Central memory CD8-positive, alpha-beta T cell (primary cell): ENCODE measurements around the gene RAPGEF1.
"Not testable (repeated sequence)": the region's sequence is repeated elsewhere in the genome, so short reads cannot be mapped to it uniquely, and the experiment has no call there.

ENCODE experiments used
- ATAC-seq: fragments of 150-1000 bp; cut with Tn5 transposase; replicated peaks from 2 replicates; pipeline ENCODE4 v1.10.0; 2022; ENCODE audit warnings: mild to moderate bottlenecking, moderate FRiP score, moderate number of reproducible peaks; ENCODE audit not compliant: poor library complexity, severe bottlenecking; ENCODE audit errors: extremely low read depth
- DNase-seq, 2 donors: peaks; one replicate each; pipeline ENCODE4 v3.0.0; 2021; ENCODE audit warnings: low spot score in 2 of 2
- H3K27ac Mint-ChIP-seq: one replicate; pipeline ENCODE4 v1.8.0; 2022; ENCODE audit warnings: low read depth, mild to moderate bottlenecking, moderate library complexity, mixed read lengths
- H3K27me3 Mint-ChIP-seq: one replicate; pipeline ENCODE4 v1.8.0; 2022; ENCODE audit warnings: mixed read lengths
- H3K36me3 Mint-ChIP-seq: one replicate; pipeline ENCODE4 v1.8.0; 2022; ENCODE audit warnings: mild to moderate bottlenecking, moderate library complexity, mixed read lengths; ENCODE audit not compliant: insufficient read depth
- H3K4me1 Mint-ChIP-seq: one replicate; pipeline ENCODE4 v1.8.0; 2022; ENCODE audit warnings: mixed read lengths
- H3K4me3 Mint-ChIP-seq: one replicate; pipeline ENCODE4 v1.8.0; 2022; ENCODE audit warnings: mild to moderate bottlenecking, moderate library complexity, mixed read lengths
- H3K9me3 Mint-ChIP-seq: one replicate; pipeline ENCODE4 v1.8.0; 2022; ENCODE audit warnings: mixed read lengths

The RAPGEF1 gene

GRCh38 chr9:131697097-131697496, 42.8 kb downstream of the RAPGEF1 start:
- H3K9me3 Mint-ChIP-seq: no peaks in the 10 kb centered on the region
- H3K4me1 Mint-ChIP-seq: peaks cover 86% of the 10 kb centered on the region
- no peak overlapping the region for H3K27ac Mint-ChIP-seq
- no peak for DNase-seq
- no peak for ATAC-seq
- no peaks in the 10 kb centered on the region for H3K27me3 Mint-ChIP-seq
- H3K36me3 Mint-ChIP-seq: peaks cover 19% of the 10 kb centered on the region
- H3K4me3 Mint-ChIP-seq: no peak overlapping the region

GRCh38 chr9:131695836-131696460, 43.9 kb downstream of the RAPGEF1 start:
- no peak for DNase-seq
- ATAC-seq: no peak
- peaks cover 21% of the 10 kb centered on the region for H3K36me3 Mint-ChIP-seq
- H3K9me3 Mint-ChIP-seq: no peaks in the 10 kb centered on the region
- H3K27me3 Mint-ChIP-seq: no peaks in the 10 kb centered on the region
- H3K4me1 Mint-ChIP-seq: peaks cover 87% of the 10 kb centered on the region
- peak overlapping the region; percentile 49 for H3K27ac Mint-ChIP-seq
- H3K4me3 Mint-ChIP-seq: no peak overlapping the region

- Mint-ChIP-seq H3K9me3 (no peaks in the 10 kb centered on the region), H3K4me1 (peaks cover 91% of the 10 kb centered on the region), H3K27me3 (no peaks in the 10 kb centered on the region), H3K36me3 (peaks cover 21% of the 10 kb centered on the region), H3K27ac (no peak overlapping the region), H3K4me3 (no peak overlapping the region)
- DNase-seq (no peak), ATAC-seq (no peak)
These were observed 44.5 kb downstream of the RAPGEF1 start for GRCh38 chr9:131695366-131695765.

GRCh38 chr9:131693651-131694597, 46.0 kb downstream of the RAPGEF1 start:
- no peak for ATAC-seq
- no peak for DNase-seq
- Mint-ChIP-seq H3K4me3 (no peak overlapping the region), H3K36me3 (peaks cover 15% of the 10 kb centered on the region), H3K9me3 (no peaks in the 10 kb centered on the region), H3K27me3 (no peaks in the 10 kb centered on the region), H3K4me1 (peaks cover 88% of the 10 kb centered on the region), H3K27ac (peak overlapping the region; percentile 77)

- Mint-ChIP-seq H3K9me3 (no peaks in the 10 kb centered on the region), H3K4me1 (peaks cover 88% of the 10 kb centered on the region), H3K27me3 (no peaks in the 10 kb centered on the region), H3K27ac (no peak overlapping the region), H3K4me3 (no peak overlapping the region), H3K36me3 (peaks cover 15% of the 10 kb centered on the region)
- DNase-seq: no peak
- no peak for ATAC-seq
These were observed 47.0 kb downstream of the RAPGEF1 start for GRCh38 chr9:131692612-131693562.

GRCh38 chr9:131691969-131692611, 47.8 kb downstream of the RAPGEF1 start:
- Mint-ChIP-seq H3K4me1 (peaks cover 90% of the 10 kb centered on the region), H3K27me3 (no peaks in the 10 kb centered on the region), H3K36me3 (peaks cover 16% of the 10 kb centered on the region), H3K4me3 (peak overlapping the region; percentile 62), H3K27ac (peak overlapping the region; percentile 38), H3K9me3 (no peaks in the 10 kb centered on the region)
- ATAC-seq (no peak), DNase-seq (no peak)

- DNase-seq (no peak), ATAC-seq (peak; percentile 83)
- Mint-ChIP-seq H3K36me3 (peaks cover 12% of the 10 kb centered on the region), H3K9me3 (no peaks in the 10 kb centered on the region), H3K27ac (peak overlapping the region; percentile 38), H3K4me1 (peaks cover 91% of the 10 kb centered on the region), H3K27me3 (no peaks in the 10 kb centered on the region), H3K4me3 (peak overlapping the region; percentile 62)
These were observed 48.8 kb downstream of the RAPGEF1 start for GRCh38 chr9:131690941-131691573.

- Mint-ChIP-seq H3K4me3 (peak overlapping the region; percentile 23), H3K4me1 (peaks cover 89% of the 10 kb centered on the region), H3K27ac (peak overlapping the region; percentile 85), H3K27me3 (no peaks in the 10 kb centered on the region), H3K36me3 (peaks cover 13% of the 10 kb centered on the region), H3K9me3 (no peaks in the 10 kb centered on the region)
- ATAC-seq: no peak
- DNase-seq: no peak
These were observed 49.4 kb downstream of the RAPGEF1 start for GRCh38 chr9:131690462-131690861.

- DNase-seq (no peak), ATAC-seq (no peak)
- Mint-ChIP-seq H3K36me3 (peaks cover 13% of the 10 kb centered on the region), H3K27me3 (no peaks in the 10 kb centered on the region), H3K9me3 (no peaks in the 10 kb centered on the region), H3K4me1 (peaks cover 85% of the 10 kb centered on the region), H3K4me3 (no peak overlapping the region), H3K27ac (peak overlapping the region; percentile 67)
These were observed 51.5 kb downstream of the RAPGEF1 start for GRCh38 chr9:131688377-131688776.

- Mint-ChIP-seq H3K4me1 (peaks cover 79% of the 10 kb centered on the region), H3K36me3 (peaks cover 9% of the 10 kb centered on the region), H3K9me3 (no peaks in the 10 kb centered on the region), H3K27me3 (no peaks in the 10 kb centered on the region), H3K4me3 (no peak overlapping the region), H3K27ac (peak overlapping the region; percentile 29)
- no peak for DNase-seq
- no peak for ATAC-seq
These were observed 53.8 kb downstream of the RAPGEF1 start for GRCh38 chr9:131685753-131686706.

- ATAC-seq: not testable (repeated sequence)
- peaks cover 80% of the 10 kb centered on the region for H3K4me1 Mint-ChIP-seq
These were observed 56.8 kb downstream of the RAPGEF1 start for GRCh38 chr9:131683094-131683493.

More at GRCh38 chr9:131683094-131683493, 56.8 kb downstream of the RAPGEF1 start:
- H3K36me3 Mint-ChIP-seq, H3K9me3 Mint-ChIP-seq, H3K27me3 Mint-ChIP-seq, H3K4me3 Mint-ChIP-seq, DNase-seq, H3K27ac Mint-ChIP-seq: not testable (repeated sequence)
